ENCODE measurements around the gene TMPRSS7.

DNA sequence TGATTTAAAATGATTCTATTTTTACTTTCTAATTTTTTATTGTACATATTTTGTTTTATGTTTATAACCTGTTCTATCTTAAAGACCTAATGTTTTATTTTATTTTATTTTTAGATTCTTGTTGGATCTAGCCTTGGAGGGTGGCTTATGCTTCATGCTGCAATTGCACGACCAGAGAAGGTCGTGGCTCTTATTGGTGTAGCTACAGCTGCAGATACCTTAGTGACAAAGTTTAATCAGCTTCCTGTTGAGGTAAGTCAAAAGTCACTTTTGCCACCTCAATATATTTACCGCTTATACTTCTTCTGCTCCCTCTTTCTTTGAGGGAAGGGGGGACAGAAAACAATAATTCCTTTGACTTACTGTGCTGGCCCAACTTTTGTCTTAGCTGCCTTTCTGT is 47.7 kb upstream of the TMPRSS7 start:
- TF ChIP-seq KAT7 (CRISPR knock-in tag; IDR thresholded peaks at IDR 0.05; ENCODE audit: borderline replicate concordance) (no peak), TEAD4 (CRISPR knock-in tag; IDR thresholded peaks at IDR 0.05) (no peak)
